Panc1 (cell line): ENCODE results near the gene ADO.

ENCODE experiments used
- TF ChIP-seq, protein P1 (sequence below): fragments of 450-650 bp; IDR thresholded peaks from 2 replicates; pipeline ENCODE4 v1.5.1; 2017; ENCODE audit warnings: mild to moderate bottlenecking
- TF ChIP-seq, protein P2 (sequence below), 2 experiments: IDR thresholded peaks; 2 replicates each; pipeline ENCODE4 v1.6.1; 2011 to 2012; ENCODE audit warnings: low read depth in 2 of 2, control low read depth in 1 of 2, low read length in 1 of 2, mild to moderate bottlenecking in 1 of 2, moderate library complexity in 1 of 2; ENCODE audit not compliant: insufficient read depth in 1 of 2

DNA sequence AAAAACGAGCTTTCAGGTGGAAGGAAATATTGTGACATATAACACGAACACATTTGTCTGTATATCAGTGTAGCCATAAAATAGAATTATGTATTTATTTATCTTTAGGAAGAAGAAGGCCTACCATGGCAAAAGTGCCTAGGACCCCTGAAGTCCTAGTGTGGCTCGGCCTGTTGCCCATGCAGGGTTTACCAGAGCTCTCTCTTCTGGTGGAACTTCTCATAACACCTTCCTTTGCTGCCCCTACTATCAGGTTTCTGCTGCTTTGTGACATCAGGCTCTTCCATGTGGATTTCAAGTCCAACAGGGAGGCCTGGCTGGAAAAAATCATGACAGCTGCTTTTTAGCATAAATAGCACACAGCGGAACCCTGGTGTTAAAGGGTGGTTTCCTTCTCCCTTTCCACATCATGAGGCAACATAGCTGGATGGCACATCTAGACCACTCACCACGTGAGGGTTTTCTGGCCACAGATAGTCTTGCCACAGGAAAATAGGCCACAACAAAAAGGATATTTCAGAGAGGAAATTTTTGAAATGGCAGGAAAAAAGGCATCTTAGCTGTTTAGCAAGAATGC is 44.8 kb upstream of the ADO start:
- TF ChIP-seq, protein P1, sequence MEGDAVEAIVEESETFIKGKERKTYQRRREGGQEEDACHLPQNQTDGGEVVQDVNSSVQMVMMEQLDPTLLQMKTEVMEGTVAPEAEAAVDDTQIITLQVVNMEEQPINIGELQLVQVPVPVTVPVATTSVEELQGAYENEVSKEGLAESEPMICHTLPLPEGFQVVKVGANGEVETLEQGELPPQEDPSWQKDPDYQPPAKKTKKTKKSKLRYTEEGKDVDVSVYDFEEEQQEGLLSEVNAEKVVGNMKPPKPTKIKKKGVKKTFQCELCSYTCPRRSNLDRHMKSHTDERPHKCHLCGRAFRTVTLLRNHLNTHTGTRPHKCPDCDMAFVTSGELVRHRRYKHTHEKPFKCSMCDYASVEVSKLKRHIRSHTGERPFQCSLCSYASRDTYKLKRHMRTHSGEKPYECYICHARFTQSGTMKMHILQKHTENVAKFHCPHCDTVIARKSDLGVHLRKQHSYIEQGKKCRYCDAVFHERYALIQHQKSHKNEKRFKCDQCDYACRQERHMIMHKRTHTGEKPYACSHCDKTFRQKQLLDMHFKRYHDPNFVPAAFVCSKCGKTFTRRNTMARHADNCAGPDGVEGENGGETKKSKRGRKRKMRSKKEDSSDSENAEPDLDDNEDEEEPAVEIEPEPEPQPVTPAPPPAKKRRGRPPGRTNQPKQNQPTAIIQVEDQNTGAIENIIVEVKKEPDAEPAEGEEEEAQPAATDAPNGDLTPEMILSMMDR, result no peak
- TF ChIP-seq, protein P2, sequence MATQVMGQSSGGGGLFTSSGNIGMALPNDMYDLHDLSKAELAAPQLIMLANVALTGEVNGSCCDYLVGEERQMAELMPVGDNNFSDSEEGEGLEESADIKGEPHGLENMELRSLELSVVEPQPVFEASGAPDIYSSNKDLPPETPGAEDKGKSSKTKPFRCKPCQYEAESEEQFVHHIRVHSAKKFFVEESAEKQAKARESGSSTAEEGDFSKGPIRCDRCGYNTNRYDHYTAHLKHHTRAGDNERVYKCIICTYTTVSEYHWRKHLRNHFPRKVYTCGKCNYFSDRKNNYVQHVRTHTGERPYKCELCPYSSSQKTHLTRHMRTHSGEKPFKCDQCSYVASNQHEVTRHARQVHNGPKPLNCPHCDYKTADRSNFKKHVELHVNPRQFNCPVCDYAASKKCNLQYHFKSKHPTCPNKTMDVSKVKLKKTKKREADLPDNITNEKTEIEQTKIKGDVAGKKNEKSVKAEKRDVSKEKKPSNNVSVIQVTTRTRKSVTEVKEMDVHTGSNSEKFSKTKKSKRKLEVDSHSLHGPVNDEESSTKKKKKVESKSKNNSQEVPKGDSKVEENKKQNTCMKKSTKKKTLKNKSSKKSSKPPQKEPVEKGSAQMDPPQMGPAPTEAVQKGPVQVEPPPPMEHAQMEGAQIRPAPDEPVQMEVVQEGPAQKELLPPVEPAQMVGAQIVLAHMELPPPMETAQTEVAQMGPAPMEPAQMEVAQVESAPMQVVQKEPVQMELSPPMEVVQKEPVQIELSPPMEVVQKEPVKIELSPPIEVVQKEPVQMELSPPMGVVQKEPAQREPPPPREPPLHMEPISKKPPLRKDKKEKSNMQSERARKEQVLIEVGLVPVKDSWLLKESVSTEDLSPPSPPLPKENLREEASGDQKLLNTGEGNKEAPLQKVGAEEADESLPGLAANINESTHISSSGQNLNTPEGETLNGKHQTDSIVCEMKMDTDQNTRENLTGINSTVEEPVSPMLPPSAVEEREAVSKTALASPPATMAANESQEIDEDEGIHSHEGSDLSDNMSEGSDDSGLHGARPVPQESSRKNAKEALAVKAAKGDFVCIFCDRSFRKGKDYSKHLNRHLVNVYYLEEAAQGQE (IDR thresholded peaks at IDR 0.05; ENCODE audit: insufficient read depth in 1 of 2, low read depth in 2 of 2, low read length in 1 of 2), result no peak
